Aorta (tissue), 5 donors: Measurements from ENCODE around the gene LFNG. TPM values are rescaled to one million over a fixed set of nuclear protein-coding genes. Genes with fewer than 3 reads are reported as not detected.

ENCODE experiments used
- ATAC-seq: fragments of 200-7000 bp; cut with Tn5 transposase; one replicate; pipeline ENCODE4 v1.9.1; 2022; ENCODE audit warnings: moderate library complexity; ENCODE audit not compliant: low FRiP score
- DNase-seq, 2 donors: peaks; one replicate each; pipeline ENCODE4 v3.0.0-alpha.2; 2020
- H3K27ac ChIP-seq, 2 donors: one replicate each; pipeline ENCODE4 v1.5.1; 2013; ENCODE audit warnings: low read length in 2 of 2, mild to moderate bottlenecking in 2 of 2, moderate library complexity in 2 of 2, control low read depth in 1 of 2, inconsistent platforms in 1 of 2, low read depth in 1 of 2
- H3K27me3 ChIP-seq, 2 donors: one replicate each; pipeline ENCODE4 v1.6.1; 2013; ENCODE audit warnings: control low read depth in 1 of 2, low read length in 1 of 2, mild to moderate bottlenecking in 1 of 2, moderate library complexity in 1 of 2; ENCODE audit not compliant: insufficient read depth in 2 of 2, control insufficient read depth in 1 of 2
- H3K36me3 ChIP-seq, 2 donors: one replicate each; pipeline ENCODE4 v1.6.1; 2013; ENCODE audit warnings: control low read depth in 1 of 2, low read length in 1 of 2, mild to moderate bottlenecking in 1 of 2; ENCODE audit not compliant: insufficient read depth in 2 of 2, control insufficient read depth in 1 of 2
- H3K4me1 ChIP-seq, 2 donors: one replicate each; pipeline ENCODE4 v1.6.1; 2013; ENCODE audit warnings: low read length in 2 of 2, control low read depth in 1 of 2, mild to moderate bottlenecking in 1 of 2, moderate library complexity in 1 of 2; ENCODE audit not compliant: insufficient read depth in 2 of 2, control insufficient read depth in 1 of 2
- H3K4me3 ChIP-seq, 2 donors: one replicate each; pipeline ENCODE4 v1.5.1; 2013; ENCODE audit warnings: low read length in 2 of 2, control low read depth in 1 of 2, mild to moderate bottlenecking in 1 of 2
- H3K9me3 ChIP-seq: one replicate; pipeline ENCODE4 v1.6.1; 2013; ENCODE audit warnings: mild to moderate bottlenecking, low read length; ENCODE audit not compliant: control insufficient read depth
- WGBS, 2 donors: extraction: QIAGEN DNeasy Blood & Tissue Kit; methylation state at CpG; one replicate each; pipeline ENCODE4 v1.1.7; 2013; 5-methylcytosine and 5-hydroxymethylcytosine counted together
- intact Hi-C, 2 donors: fragments of 100-400 bp; cut with DNase I; formaldehyde crosslinking; loops; one replicate each; pipeline versions ENCODE4 v1.14.2 to v1.15.0; 2022
- polyA plus RNA-seq, 2 donors: library from polyadenylated mRNA; stranded (reverse); fragments of 200-250 nt; gene quantifications; one replicate each; pipeline ENCODE4 v1.2.3, GENCODE V29; 2013
- total RNA-seq, 2 donors: library from RNA; stranded (reverse); fragmentation: NEBNext Ultra II Directional; extraction: Animal tissue kit (Norgen Biotek cat#: 25700); gene quantifications; one replicate each; pipeline ENCODE4 v1.2.1, GENCODE V29; 2021
- donor health status: healthy with polysubstance abuse.
- donor health status: Bipolar disorder and iron deficiency.
- donor health status: DM: no; HTN: no; CAD: no.
- donor health status: DM: no; HTN: no; CAD: no.
- donor health status: DM: yes; HTN: yes; CAD: no.

Gene LFNG
- total and polyA plus RNA-seq, 4 donors = 2.3 to 30.6 (median 9.9) TPM

GRCh38 chr7:2475678-2476015 lies 43.9 kb upstream of the LFNG start:
- H3K36me3 ChIP-seq = no peaks in the 10 kb centered on the region
- no peak overlapping the region for H3K4me3 ChIP-seq
- WGBS, 2 donors = 92 to 94% methylated on average over 18 of the region's 18 CpGs
- H3K9me3 ChIP-seq = no peaks in the 10 kb centered on the region
- ATAC-seq = no peak
- DNase-seq = peak; percentile 50 to 75
- no peaks in the 10 kb centered on the region for H3K4me1 ChIP-seq
- intact Hi-C loops = no loop called here
- no peak overlapping the region for H3K27ac ChIP-seq
- no peaks in the 10 kb centered on the region for H3K27me3 ChIP-seq

- H3K27me3 ChIP-seq = no peaks in the 10 kb centered on the region
- intact Hi-C loops = no loop called here
- H3K4me3 ChIP-seq = no peak within 1 kb of the TSS
- WGBS, 2 donors = 74 to 95% methylated on average over 4 to 16 of the region's 16 CpGs
- H3K9me3 ChIP-seq = no peaks in the 10 kb centered on the region
- no peaks in the 10 kb centered on the region for H3K4me1 ChIP-seq
- H3K27ac ChIP-seq = no peak within 1 kb of the TSS
- DNase-seq = no peak
- H3K36me3 ChIP-seq = no peaks in the 10 kb centered on the region
- no peak for ATAC-seq
Observed at GRCh38 chr7:2476298-2476697, 43.3 kb upstream of the LFNG start, which contains the start of gene GRIFIN. Gene GRIFIN, minus strand, starts transcription at chr7:2476398. Its CDS starts 15 bp downstream, at chr7:2476383.

GRCh38 chr7:2476776-2477446 lies 42.7 kb upstream of the LFNG start:
- H3K27ac ChIP-seq = no peak overlapping the region
- no peak overlapping the region for H3K4me3 ChIP-seq
- H3K36me3 ChIP-seq = no peaks in the 10 kb centered on the region
- no peaks in the 10 kb centered on the region for H3K4me1 ChIP-seq
- intact Hi-C loops = no loop called here
- 85 to 88% methylated on average over 25 of the region's 25 CpGs for WGBS, 2 donors
- ATAC-seq (no peak), DNase-seq (peak in 1 of 2 donors; percentile 43)
- H3K27me3 ChIP-seq = no peaks in the 10 kb centered on the region
- no peaks in the 10 kb centered on the region for H3K9me3 ChIP-seq

DNA sequence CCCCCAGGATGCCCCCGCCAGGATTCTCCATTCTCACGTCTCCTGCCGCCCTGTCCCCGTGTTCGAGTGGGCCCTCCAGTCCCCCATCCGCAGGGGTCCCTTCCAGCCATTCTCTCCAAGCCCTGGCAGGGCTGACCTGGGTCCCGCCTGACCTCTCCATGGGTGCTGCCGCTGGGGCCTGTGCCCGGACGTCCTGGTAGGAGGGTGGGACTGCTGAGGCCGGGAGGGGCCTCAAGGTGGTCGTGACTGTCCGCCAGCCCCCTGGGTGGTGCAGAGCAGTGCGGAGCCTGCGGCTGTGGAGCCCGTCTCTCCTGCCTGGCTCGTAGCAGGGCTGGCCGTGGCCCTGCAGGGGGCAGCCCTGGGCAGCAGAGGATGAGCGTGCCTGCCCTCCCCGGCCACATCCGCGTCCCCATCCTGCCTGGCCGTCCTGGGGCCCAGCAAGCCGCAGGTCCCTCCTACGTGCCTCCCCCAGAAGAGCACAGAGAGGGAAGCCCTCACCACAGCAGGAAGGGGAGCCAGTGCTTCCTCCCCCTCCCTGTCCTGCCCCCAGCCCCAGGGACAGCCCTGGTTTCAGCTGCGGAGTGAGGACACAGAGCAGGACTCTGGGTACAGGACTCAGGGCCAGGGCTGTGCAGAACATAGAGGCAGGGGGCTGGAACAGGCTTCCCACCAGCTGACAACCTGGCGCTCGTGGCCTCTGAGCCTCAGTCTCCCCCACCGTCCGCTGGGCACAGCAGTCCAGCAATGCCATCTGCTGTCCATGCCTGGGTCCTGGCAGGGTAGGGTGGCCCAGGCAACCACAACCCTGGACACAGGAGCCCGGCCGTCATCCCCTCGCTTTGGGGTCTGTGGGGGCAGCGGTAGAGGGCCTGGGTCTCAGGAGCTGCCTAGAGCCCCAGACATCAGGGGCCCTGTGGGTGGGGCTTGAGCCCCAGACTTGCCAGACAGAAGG lies 41.9 kb upstream of the LFNG start:
- peak; percentile 81 for ATAC-seq
- H3K4me3 ChIP-seq = no peak overlapping the region
- no peaks in the 10 kb centered on the region for H3K36me3 ChIP-seq
- no peak overlapping the region for H3K27ac ChIP-seq
- peak; percentile 77 to 87 for DNase-seq
- WGBS, 2 donors = 46 to 63% methylated on average over 33 to 34 of the region's 34 CpGs
- H3K27me3 ChIP-seq = no peaks in the 10 kb centered on the region
- intact Hi-C loops = no loop called here
- no peaks in the 10 kb centered on the region for H3K4me1 ChIP-seq
- no peaks in the 10 kb centered on the region for H3K9me3 ChIP-seq

GRCh38 chr7:2478399-2478785 lies 41.2 kb upstream of the LFNG start:
- no peak overlapping the region for H3K27ac ChIP-seq
- H3K4me3 ChIP-seq = no peak overlapping the region
- H3K36me3 ChIP-seq = no peaks in the 10 kb centered on the region
- peak; percentile 73 for ATAC-seq
- no peaks in the 10 kb centered on the region for H3K27me3 ChIP-seq
- intact Hi-C loops = no loop called here
- peak; percentile 82 to 90 for DNase-seq
- no peaks in the 10 kb centered on the region for H3K9me3 ChIP-seq
- no peaks in the 10 kb centered on the region for H3K4me1 ChIP-seq
- 9 to 13% methylated on average over 11 of the region's 11 CpGs for WGBS, 2 donors

DNA sequence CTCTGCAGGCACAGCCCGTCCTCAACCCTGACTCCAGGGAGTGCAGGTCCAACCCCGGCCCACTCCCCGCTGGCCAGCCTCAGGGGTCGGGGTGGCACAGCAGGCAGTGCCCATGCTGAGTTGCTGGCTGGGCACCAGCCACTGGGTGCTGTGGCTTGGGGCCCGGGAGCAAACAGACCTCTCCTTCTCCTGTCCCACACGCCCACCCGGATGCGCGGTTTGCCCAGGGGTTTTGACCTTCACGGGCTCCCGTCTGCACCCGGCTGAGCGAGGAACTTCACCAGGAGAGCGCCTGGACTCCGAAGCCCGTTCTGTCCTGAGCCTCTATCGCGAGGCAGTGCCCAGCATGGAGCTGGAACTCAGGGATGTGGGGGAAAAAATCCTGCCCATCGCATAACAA lies 40.8 kb upstream of the LFNG start:
- H3K4me1 ChIP-seq = no peaks in the 10 kb centered on the region
- H3K27me3 ChIP-seq = no peaks in the 10 kb centered on the region
- intact Hi-C loops = no loop called here
- no peaks in the 10 kb centered on the region for H3K36me3 ChIP-seq
- DNase-seq (peak in 1 of 2 donors; percentile 49), ATAC-seq (no peak)
- H3K27ac ChIP-seq = no peak overlapping the region
- no peaks in the 10 kb centered on the region for H3K9me3 ChIP-seq
- no peak overlapping the region for H3K4me3 ChIP-seq
- 29 to 32% methylated on average over 19 of the region's 19 CpGs for WGBS, 2 donors

- H3K27ac ChIP-seq = no peak overlapping the region
- intact Hi-C loops = no loop called here
- WGBS, 2 donors = 70 to 80% methylated on average over 16 of the region's 16 CpGs
- no peaks in the 10 kb centered on the region for H3K27me3 ChIP-seq
- DNase-seq = no peak
- no peak overlapping the region for H3K4me3 ChIP-seq
- ATAC-seq = no peak
- H3K9me3 ChIP-seq = no peaks in the 10 kb centered on the region
- H3K36me3 ChIP-seq = no peaks in the 10 kb centered on the region
- H3K4me1 ChIP-seq = no peaks in the 10 kb centered on the region
Observed at GRCh38 chr7:2479276-2480069, 40.1 kb upstream of the LFNG start.

GRCh38 chr7:2480070-2480408 lies 39.5 kb upstream of the LFNG start:
- H3K36me3 ChIP-seq = no peaks in the 10 kb centered on the region
- no peaks in the 10 kb centered on the region for H3K4me1 ChIP-seq
- ATAC-seq = no peak
- peak in 1 of 2 donors; percentile 50 for DNase-seq
- H3K4me3 ChIP-seq = no peak overlapping the region
- WGBS, 2 donors = 31 to 46% methylated on average over 20 to 21 of the region's 21 CpGs
- no peaks in the 10 kb centered on the region for H3K9me3 ChIP-seq
- no peaks in the 10 kb centered on the region for H3K27me3 ChIP-seq
- no peak overlapping the region for H3K27ac ChIP-seq
- intact Hi-C loops = no loop called here
